SU-DHL-6 (cell line): ENCODE data around the gene VASN.

Source experiments
- CTCF ChIP-seq: fragments of 200-600 bp; sonication (generic); IDR thresholded peaks from one replicate; pipeline ENCODE4 v1.5.1; 2017; ENCODE audit warnings: antibody characterized with exemption, mild to moderate bottlenecking, low read length, moderate library complexity; ENCODE audit not compliant: insufficient read depth, poor library complexity, severe bottlenecking
- EZH2phosphoT487 ChIP-seq: fragments of 200-600 bp; sonication (generic), shearing (Covaris generic); conservative IDR thresholded peaks from 2 replicates; pipeline ENCODE4 v1.6.1; 2018; ENCODE audit warnings: mild to moderate bottlenecking, antibody characterized with exemption, low read length, moderate library complexity, mixed read lengths

DNA sequence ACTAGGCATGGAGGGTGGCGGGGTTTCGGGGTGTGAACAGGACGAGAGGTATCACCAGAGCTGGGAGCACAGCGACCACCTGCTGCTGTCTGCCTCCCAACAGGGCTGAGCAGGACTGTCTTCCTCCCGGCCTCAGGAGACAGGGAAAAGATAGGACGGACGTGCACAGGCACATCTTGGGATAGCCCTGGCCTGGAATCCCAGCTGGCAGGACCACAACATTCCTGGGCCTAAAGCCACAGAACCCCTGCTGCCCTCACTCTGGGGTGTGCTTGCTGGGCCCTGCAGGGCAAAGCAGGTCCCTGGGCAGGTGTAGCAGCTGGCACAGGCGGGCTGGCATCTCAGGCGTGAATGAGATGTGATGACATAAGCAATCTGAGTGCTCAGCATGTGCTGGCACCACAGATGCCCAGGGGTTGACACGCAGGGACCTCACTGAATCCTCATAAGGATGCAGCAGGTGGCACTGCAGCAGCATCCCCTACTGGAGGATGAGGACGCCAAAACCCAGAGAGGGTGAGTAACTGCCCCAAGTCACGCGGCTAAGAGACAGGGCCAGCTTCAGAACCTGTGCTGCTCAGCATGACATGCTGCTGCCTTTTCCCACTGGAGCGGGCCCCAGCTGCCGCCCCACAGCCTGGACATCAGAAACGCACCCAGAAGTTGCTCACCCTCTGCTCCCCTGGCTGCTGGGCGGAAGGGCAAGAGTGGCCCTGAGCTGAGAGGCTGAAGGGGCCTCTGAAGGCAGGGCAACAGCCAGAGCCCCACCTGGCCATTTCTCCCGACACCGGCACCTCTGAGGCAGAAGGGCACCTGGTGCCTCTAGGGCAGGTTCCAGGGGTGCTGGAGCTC, 37.7 kb downstream of the VASN start:
- TF ChIP-seq CTCF = no peak
- TF ChIP-seq EZH2phosphoT487 = no peak
